ENCODE data around the gene ZNF425.
"Not testable (repeated sequence)": the region's sequence is repeated elsewhere in the genome, so short reads cannot be mapped to it uniquely, and the experiment has no call there.

ZNF425 gene

DNA sequence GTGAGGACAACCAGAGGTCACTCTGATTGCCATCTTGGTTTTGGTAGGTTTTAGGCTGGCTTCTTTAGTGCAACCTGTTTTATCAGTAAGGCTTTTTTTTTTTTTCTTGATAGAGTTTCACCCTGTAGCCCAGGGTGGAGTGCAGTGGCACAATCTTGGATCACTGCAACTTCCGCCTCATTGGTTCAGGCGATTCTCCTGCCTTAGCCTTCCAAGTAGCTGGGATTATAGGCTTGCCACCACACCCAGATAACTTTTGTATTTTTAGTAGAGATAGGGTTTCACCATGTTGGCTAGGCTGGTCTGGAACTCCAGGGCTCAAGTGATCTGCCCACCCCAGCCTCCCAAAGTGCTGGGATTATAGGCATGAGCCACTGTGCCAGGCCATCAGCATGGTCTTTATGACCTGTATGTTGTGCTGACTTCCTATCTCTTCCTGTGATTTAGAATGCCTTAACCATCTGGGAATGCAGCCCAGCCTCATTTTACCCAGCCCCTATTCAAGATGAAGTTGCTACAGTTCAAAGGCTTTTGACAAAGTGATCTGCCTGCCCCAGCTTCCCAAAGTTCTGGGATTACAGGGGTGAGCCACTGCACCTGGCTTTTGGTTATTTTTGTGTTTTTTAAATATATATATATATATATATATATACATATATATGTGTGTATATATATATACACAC is 7.0 kb upstream of the ZNF425 start:
- DNase-seq (ENCODE audit: extremely low read depth in 1 of 2, low read depth in 1 of 2) = no peak

DNA sequence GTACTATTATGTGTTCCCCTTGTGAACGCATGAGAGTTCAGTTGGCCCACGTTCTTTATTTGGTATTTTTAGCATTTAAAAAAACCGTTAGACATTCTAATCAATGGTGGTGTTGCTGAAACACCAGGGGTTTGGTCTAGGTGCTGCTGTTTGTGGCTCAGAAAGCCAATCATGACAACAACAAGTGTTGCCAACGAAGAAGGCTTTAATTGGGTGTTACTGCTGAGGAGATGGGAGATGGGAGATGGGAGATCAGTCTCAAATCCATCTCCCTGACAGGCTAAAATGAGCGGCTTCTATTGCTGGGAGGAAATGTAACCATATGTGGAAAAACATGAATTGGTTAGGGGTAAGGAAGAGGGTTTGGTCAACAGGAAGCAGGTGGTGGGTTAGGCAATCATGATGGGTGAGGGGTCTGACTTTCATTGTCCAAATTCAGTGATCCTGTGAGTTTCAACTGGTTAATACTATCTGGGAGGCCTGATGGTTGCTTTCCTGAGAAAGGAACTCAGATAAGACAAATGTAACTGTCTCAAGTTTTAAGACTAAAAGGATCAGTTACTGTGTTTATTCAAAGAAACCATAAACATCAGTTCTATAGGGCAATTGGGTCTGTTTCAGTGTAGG is 4.6 kb upstream of the ZNF425 start:
- no peak for DNase-seq (ENCODE audit: extremely low read depth in 1 of 2, low read depth in 1 of 2)

DNA sequence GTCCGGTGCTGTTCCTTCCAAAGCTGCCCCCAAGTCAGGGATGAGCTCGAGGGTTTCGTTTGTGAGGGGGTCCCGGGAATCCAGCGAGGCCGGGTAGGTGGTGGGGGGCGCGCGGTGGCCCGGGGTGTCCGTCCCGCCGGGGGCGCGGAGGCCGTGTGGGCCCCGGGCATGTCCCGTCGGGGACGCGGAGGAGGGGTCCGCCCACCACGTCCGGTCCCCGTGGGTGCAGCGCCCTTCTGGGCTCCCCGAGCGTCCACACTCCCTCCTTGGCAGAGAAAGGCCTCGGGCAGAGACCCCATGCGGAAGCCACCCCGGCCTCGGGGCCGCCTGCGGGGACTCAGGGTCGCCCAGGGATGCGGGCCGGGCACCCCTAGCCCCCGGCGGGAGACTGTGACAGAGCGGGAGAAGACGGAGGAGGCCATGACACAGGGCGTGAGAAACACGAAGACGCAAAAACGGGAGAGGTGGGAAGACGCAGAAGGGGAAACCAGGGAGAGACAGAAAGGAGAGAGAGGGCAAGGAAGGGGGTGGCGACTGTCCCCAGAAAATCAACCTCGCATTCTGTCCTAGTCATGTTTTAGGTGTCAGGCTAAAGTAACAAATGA is 640 bp upstream of the ZNF425 start:
- peak in 1 of 2 donors; percentile 36 for DNase-seq (ENCODE audit: extremely low read depth in 1 of 2, low read depth in 1 of 2)

DNA sequence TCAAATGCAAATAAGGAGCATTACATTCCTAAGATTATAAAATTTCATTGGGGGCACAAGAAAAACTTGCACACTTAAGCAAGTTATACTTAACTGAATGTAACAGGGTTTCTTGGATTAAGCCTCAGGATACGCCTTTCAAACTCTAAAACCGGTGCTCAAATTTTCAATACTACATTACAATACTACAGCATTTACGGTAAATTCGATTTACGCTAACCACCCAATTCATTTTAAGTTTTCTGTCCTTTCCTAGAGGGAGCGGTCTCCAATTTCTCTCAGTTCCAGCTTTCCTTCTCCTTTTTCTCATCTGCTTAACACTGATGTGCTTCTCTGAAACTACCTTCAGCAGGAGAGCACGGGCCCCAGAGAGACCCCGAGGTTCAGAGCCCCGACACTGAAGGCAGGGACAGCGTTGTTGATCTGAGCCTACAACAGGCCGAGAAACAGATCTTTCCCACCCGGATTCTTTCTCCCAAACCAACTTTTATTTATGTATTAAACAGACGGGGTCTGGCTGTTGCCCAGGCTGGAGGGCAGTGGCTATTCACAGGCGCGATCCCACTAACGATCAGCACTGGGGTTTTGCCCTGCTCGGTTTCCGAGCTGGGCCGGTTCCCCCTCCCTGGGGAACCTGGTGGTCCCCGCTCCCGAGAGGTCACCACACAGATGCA is 798 bp downstream of the ZNF425 start:
- DNase-seq (ENCODE audit: extremely low read depth in 1 of 2, low read depth in 1 of 2) = no peak

DNA sequence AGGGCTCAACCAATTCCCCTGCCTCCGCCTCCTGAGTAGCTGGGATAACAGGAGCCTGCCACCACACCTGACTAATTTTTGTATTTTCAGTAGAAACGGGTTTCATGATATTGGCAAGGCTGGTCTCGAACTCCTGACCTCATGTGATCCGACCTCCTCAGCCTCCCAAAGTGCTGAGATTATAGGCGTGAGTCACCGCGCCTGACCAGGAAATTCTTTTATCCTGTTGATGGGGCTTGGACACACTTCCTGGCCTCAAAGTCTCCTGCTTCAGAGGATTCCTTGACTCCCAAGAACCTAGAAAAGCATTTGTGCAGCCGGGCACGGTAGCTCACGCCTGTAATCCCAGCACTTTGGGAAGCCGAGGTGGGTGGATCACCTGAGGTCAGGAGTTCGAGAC is 16.2 kb downstream of the ZNF425 start:
- no peak for DNase-seq (ENCODE audit: extremely low read depth in 1 of 2, low read depth in 1 of 2)

DNA sequence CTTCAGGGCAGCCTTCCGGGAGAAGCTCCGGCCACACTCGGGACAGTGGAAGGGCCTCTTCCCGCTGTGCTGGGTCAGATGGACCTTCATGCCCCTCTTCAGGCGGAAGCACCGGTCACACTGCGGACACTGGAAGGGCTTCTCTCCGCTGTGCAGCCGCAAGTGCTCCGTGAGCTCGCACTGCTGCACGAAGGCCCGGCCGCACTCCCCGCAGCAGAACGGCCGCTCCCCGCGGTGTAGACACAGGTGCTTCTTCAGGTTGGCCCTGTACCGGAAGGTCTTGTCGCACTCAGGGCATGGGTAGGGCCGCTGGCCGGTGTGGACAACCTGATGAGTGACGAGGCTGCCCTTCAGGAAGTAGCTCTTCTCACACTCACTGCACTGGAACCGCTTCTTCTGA is 21.4 kb downstream of the ZNF425 start:
- DNase-seq (ENCODE audit: extremely low read depth in 1 of 2, low read depth in 1 of 2) = no peak

DNA sequence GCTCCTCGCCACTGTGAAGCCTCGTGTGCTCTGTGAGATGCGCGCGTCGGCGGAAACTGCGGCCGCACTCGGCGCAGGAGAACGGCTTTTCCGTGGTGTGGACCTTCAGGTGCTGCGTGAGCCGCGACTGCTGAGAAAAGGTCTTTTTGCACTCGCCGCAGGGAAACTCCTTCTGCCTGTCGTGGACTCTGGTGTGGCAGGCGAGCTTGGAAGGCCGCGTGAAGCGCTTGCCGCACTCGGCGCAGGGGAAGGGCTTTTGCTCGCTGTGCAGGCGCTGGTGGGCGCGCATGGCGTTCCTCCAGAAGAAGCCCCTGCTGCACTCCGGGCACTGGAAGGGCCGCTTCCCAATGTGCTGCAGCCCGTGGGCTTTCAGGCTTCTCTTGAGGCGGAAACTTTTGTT is 21.9 kb downstream of the ZNF425 start:
- DNase-seq (ENCODE audit: extremely low read depth in 1 of 2, low read depth in 1 of 2) = no peak

DNA sequence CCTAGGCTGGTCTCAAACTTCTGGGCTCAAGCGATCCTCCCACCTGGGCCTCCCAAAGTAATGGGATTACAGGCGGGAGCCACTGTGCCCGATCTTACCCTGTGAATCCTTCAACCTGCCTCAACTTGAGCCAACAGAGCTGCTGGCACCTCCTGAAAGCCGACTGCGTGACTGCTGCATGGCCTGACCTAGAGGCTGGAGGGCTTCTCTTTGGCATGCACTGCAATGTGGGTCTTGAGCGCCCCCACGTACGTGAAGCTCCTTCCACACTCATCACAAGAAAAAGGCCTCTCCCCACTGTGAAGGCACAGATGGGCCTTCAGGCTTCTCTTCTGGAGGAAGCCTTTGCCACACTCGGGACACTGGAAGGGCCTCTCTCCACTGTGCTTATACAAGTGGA is 22.7 kb downstream of the ZNF425 start:
- no peak for DNase-seq (ENCODE audit: extremely low read depth in 1 of 2, low read depth in 1 of 2)

DNA sequence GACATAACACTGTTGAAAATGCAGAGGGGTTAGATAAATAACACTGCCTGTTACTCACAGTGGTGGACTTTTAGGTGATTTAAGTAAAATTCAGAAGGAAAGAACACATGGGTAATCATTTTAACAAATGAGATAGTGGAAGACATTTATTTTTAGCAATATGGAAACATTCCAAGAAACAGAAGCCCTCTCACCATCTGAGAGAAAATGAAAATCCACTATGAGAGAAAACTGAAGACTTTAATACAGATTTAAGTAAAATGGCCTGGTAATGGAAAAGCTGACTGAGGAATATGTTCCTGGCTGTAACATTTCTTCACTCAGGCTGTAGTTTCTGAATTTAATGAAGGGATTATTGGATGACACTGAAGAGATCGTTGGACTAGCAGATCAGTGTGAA is 23.5 kb downstream of the ZNF425 start:
- DNase-seq (ENCODE audit: extremely low read depth in 1 of 2, low read depth in 1 of 2) = no peak

DNA sequence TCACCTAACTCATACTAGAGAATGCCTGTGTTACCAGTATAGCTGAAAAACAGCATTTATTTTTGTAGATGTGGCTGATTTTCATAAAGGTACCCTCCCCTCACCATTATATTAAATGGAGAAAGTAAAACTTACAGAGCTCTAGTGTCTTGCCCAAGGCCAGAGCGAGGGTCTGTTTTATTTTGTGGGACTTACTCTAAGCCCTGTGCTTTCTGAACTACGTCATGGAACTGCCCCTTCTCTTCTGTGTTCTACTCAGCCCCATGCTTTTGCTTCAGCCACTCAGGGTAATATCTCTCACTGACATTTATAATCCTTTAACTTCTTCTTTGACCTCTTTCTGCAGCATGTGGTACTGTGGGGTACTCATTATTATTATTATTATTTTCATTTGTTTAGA is 25.3 kb downstream of the ZNF425 start:
- DNase-seq (ENCODE audit: extremely low read depth in 1 of 2, low read depth in 1 of 2) = no peak

DNA sequence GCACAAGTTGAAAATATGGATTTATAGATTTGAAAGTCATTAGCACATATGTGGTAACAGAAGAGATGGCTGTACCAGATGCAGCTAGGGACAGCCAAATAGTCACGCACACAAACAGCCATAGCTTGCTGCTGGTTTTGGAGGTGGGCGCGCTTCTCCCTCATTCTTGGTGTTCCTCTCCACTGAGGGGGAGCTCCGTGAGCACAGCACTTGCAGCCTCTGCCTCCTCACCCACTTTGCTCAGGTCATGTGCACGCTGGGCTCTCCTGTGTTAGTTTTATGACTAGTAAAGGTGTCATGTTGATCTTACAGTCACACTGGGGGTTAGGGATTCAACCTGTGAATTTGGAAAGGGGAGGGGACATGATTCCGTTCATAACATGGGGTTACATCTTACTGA is 27.1 kb downstream of the ZNF425 start:
- DNase-seq (ENCODE audit: extremely low read depth in 1 of 2, low read depth in 1 of 2) = no peak

DNA sequence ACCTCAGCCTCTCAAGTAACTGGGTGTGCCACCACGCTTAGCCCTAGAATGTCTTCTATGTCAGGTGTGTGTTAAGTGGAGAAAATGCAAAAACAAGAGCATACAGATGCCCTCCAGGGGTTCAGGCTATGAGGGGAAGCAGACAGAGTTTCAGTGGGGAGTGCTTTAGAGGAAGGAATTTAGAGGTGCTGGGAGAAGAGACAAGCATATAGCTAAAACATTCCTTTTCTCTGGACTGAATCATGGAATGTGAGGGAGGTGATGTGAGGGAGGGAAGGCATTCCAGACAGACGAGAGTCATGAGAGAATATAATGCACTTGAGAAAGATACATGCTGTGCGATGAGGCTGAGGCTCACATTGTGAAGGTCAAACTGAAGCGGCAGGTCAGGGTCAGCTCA is 29.0 kb downstream of the ZNF425 start:
- no peak for DNase-seq (ENCODE audit: extremely low read depth in 1 of 2, low read depth in 1 of 2)

DNA sequence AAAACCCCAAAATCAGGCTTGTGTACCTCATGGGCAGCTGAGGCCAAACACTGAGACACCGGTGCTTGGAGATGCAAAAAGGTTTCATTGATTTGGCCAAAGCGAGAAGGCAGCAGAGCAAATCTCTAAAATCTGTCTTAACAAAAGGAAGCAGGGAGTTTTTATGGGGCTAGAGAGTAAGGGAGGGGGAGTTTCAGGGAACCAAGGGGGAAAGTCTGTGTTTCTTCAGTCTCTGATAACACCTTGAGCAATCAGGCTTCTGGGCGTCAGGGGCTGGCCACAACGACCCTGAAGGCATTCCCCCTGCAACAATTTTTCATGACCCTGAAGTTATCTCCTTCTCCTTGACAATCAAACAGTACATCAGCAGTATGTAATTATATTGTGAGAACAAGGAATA is 32.9 kb downstream of the ZNF425 start:
- no peak for DNase-seq (ENCODE audit: extremely low read depth in 1 of 2, low read depth in 1 of 2)

DNA sequence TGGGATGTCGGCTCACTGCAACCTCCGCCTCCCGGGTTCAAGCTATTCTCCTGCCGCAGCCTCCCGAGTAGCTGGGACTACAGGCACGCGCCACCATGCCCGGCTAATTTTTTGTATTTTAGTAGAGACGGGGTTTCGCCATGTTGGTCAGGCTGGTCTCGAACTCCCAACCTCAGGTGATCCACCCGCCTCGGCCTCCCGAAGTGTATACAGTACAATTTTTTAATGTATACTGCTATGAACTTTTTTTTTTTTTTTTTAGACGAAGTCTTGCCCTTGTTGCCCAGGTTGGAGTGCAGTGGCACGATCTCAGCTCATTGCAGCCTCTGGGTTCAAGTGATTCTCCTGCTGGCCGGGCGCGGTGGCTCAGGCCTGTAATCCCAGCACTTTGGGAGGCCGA is 33.9 kb downstream of the ZNF425 start:
- DNase-seq (ENCODE audit: extremely low read depth in 1 of 2, low read depth in 1 of 2) = not testable (repeated sequence)

DNA sequence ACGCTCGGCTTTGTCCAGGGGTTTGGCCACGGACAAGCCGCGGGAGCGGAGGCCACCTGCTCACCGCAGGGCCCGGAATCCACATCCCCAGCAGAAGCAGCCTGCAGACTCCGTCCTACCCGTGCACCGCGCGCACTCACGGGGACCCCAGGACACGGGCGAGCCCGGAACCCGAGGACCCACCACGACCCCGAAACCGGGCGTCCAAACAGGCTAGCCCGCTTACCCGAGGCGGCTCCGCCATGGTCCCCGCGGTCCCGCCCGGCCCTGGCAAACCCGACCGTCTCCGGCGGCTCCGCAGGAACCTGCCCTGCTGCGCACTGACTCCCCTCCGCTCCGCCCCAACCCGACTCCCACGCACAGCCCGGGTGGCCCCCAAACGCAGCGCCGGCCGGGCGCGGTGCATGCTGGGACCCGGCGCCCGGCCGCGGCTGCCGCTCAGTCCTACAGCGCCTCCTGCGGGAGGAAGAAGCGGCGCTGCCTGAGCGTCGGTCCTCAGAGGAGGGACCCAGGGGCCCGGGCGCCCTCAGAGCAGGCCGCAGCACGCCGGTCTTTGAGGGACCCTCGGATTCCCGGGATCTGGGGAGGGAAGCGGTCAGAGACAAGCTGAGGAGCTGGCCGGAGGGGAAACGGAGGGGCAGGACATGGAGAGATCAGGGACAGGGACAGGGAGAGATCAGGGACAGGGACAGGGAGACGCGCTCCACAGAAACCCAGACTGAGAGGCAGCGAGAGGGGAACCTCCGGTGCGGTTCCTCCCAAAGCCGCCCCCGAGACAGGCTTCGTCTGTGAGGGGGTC is 35.5 kb downstream of the ZNF425 start, which contains the start of gene ZNF786:
ZNF786 (minus strand) TSS at position 322 of the 799 bp plus-strand sequence; CDS start at position 244, 78 bp downstream.
- peak; percentile 79 to 89 for DNase-seq (ENCODE audit: extremely low read depth in 1 of 2, low read depth in 1 of 2)

DNA sequence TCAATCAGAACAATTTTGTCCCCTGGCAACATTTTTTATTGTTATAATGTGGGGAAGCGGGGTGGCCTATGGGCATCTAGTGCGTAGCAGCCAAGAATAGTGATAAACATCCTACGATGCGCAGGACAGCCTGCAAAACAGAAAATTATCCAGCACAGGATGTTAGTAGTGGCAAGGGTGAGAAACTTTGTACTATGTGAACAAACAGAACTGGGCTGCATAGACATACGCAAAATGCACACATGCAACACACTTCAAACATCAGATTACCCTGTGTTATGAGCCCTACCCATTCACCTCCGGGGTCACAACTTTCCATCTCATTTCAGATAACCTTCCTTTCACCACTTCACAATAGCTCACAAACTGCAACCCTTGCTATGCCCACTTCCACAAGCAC is 38.7 kb downstream of the ZNF425 start:
- DNase-seq (ENCODE audit: extremely low read depth in 1 of 2, low read depth in 1 of 2) = no peak

DNA sequence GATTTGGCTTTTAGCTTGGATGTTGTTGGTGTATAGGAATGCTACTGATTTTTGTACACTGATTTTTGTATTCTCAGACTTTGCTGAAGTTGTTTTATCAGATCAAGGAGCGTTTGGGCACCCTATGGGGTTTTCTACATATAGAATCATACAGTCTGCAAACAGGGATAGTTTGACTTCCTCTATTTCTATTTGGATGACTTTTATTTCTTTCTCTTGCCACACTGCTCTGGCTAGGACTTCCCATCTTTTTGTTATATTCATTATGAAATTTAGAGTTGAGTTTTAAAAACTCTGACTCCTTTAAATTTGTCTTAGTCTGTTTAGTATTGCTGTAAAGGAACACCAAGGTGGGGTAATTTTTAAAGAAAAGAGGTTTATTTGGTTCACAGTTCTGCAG is 40.3 kb downstream of the ZNF425 start:
- no peak for DNase-seq (ENCODE audit: extremely low read depth in 1 of 2, low read depth in 1 of 2)

DNA sequence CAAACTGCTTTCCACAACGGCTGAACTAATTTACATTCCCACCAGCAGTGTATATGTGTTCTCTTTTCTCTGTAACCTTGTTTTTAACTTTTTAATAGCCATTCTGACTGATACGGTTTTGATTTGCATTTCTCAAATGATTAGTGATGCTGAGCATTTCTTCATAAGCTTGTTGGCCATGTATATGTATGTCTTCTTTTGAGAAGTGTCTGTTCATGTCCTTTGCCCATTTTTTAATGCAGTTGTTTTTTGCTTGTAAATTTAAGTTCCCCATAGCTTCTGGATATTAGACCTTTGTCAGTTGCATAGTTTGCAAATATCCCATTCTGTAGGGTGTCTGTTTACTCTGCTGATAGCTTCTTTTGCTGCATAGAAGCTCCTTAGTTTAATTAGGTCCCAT is 41.7 kb downstream of the ZNF425 start:
- no peak for DNase-seq (ENCODE audit: extremely low read depth in 1 of 2, low read depth in 1 of 2)

DNA sequence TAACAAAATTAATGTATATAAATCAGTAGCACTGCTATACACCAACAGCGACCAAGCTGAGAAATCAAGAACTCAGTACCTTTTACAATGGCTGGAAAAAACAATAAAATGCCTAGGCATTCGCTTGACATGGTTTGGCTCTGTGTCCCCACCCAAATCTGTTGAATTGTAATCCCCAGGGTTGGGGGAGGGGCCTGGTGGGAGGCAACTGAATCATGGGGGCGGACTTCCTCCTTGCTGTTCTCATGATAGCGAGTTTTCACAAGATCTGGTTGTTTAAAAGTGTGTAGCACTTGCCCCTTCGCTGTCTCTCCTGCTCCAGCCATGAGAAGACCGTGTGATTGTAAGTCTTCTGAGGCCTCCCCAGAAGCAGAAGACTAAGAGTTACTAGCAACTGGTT is 44.2 kb downstream of the ZNF425 start:
- no peak for DNase-seq (ENCODE audit: extremely low read depth in 1 of 2, low read depth in 1 of 2)

DNA sequence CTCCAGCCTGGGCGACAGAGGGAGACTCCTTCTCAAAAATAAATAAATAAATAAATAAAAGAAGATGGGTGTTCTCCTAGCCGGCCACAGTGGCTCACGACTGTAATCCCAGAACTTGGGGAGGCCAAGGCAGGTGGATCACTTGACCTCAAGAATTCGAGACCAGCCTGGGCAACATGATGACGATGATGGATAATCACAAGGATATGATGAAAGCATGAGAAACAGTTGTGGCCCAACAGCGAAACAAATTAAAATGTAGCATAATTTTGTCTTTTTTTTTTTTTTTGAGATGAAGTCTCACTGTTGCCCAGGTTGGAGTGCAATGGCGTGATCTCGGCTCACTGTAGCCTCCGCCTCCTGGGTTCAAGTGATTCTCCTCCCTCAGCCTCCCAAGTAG is 48.5 kb downstream of the ZNF425 start:
- DNase-seq (ENCODE audit: extremely low read depth in 1 of 2, low read depth in 1 of 2) = no peak

DNA sequence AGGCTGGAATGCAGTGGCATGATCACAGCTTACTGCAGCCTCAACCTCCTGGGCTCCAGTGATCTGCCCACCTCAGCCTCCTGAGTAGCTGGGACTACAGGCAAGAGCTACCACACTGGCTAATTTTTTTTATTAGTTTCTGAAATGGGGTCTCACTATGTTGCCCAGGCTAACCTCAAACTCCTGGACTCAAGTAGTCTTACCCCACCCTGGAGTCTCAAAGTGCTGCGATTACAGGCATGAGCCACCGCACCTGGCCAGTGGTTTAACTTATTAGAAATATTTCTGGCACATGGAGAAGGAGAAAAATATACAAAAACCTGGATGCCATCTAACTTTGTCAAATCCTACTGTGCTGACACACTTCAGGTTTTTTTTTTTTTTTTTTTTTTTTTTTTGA is 50.8 kb downstream of the ZNF425 start:
- no peak for DNase-seq (ENCODE audit: extremely low read depth in 1 of 2, low read depth in 1 of 2)
